DND-41 (cell line): Measurements from ENCODE around the gene CPED1.

Experiments
- EZH2 ChIP-seq: IDR thresholded peaks from 3 replicates; pipeline ENCODE4 v1.6.1; 2012; ENCODE audit warnings: borderline replicate concordance, low read depth, mild to moderate bottlenecking, moderate library complexity, low read length, inconsistent platforms; ENCODE audit not compliant: severe bottlenecking
- TF ChIP-seq, protein P1 (sequence below): IDR thresholded peaks from 2 replicates; pipeline ENCODE4 v1.5.1; 2012; ENCODE audit warnings: borderline replicate concordance, low read length, moderate library complexity, mild to moderate bottlenecking; ENCODE audit not compliant: poor library complexity, severe bottlenecking; ENCODE audit errors: extremely low read depth

DNA sequence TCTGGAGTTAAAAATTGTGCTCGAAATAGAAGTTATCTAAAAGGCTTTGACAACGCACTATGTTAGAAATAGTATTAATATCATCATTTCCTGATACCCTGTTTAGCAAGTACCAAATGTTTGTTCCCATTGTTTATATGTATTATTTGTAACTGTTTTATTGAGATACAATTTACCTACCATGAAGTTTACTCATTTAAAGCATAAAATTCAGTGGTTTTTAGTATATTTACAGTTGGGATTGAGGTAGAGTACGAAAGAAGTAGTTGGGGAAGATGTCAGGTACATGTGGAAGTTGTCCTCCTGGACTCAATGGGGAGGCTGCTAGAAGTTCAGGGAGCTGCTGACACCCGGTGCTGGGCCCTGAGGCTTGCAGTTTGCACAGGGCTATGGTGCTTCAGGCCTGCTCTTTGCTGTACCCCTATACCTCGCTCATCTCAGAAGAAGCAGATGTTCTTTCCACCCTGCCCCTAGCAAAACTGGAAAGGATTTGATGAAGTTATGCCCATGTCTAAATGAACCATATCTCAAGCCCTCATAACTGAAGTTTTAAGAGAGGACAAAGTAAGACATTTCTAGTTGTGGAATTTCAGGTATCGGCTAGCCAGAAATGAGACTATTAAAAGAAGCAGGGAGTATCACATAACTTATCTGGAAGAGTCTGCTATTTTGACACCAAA lies 315.1 kb downstream of the CPED1 start:
- TF ChIP-seq, protein P1, sequence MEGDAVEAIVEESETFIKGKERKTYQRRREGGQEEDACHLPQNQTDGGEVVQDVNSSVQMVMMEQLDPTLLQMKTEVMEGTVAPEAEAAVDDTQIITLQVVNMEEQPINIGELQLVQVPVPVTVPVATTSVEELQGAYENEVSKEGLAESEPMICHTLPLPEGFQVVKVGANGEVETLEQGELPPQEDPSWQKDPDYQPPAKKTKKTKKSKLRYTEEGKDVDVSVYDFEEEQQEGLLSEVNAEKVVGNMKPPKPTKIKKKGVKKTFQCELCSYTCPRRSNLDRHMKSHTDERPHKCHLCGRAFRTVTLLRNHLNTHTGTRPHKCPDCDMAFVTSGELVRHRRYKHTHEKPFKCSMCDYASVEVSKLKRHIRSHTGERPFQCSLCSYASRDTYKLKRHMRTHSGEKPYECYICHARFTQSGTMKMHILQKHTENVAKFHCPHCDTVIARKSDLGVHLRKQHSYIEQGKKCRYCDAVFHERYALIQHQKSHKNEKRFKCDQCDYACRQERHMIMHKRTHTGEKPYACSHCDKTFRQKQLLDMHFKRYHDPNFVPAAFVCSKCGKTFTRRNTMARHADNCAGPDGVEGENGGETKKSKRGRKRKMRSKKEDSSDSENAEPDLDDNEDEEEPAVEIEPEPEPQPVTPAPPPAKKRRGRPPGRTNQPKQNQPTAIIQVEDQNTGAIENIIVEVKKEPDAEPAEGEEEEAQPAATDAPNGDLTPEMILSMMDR = no peak
- no peak for TF ChIP-seq EZH2
